ENCODE data around the gene LRBA.

DNA sequence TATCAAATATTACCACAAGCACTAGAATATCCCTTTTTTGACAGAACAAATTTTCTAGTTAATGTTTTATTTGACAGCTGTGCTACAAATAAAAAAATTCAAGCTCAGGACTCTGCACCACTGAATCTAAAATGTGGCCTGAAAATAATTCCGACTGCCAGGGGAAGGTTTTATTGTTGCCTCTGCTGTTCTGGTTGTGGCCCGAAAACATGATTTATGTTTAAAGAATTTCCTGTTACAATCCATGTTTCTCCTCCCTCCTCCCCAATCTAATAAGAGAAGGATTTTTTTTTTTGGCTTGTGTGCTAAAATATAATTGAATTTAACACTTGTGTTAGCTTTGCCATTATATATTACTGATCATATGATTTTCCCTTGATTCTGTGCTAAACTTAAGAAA is 709.1 kb downstream of the LRBA start:
- TF ChIP-seq CTCF (IDR thresholded peaks at IDR 0.05; ENCODE audit: low read length) = no peak
- no peak for TF ChIP-seq EZH2phosphoT487 (IDR thresholded peaks at IDR 0.05; ENCODE audit: low read length)
- TF ChIP-seq EZH2 (optimal IDR thresholded peaks at IDR 0.05; ENCODE audit: low read depth, low read length) = no peak

All from MM.1S (cell line).